ENCODE results near the gene STEAP2.

The STEAP2 gene

GRCh38 chr7:90272242-90272641, 60.7 kb downstream of the STEAP2 start:
- DNase-seq (ENCODE audit: low spot score), result no peak

GRCh38 chr7:90274161-90274560, 62.6 kb downstream of the STEAP2 start:
- DNase-seq (ENCODE audit: low spot score), result no peak

- no peak for DNase-seq (ENCODE audit: low spot score)
Observed at GRCh38 chr7:90276033-90276728, 64.6 kb downstream of the STEAP2 start.

All from activated CD4-positive, alpha-beta T cell treated with anti-CD3 and anti-CD28 coated beads, Interleukin-2, Interleukin-4, amounts not matched to agents 100 ng/mL and 50 ng/mL, durations not matched to agents 16 hours and 8 hours (primary cell).